DMS53 treated with DMSO at 0.1 percent for 48 hours (cell line): Measurements from ENCODE around the gene EP400.

Experiments
- DNase-seq: peaks from one replicate; lab custom pipeline; 2025; ENCODE audit not compliant: unreplicated experiment; lab: John Stamatoyannopoulos, UW

EP400 gene

GRCh38 chr12:131927110-131928079 is 22.3 kb upstream of the EP400 start:
- DNase-seq, result no peak

- no peak for DNase-seq
Measured at GRCh38 chr12:131928080-131928710, 21.5 kb upstream of the EP400 start.

- DNase-seq, result peak; percentile 87
Measured at GRCh38 chr12:131928711-131929580, 20.8 kb upstream of the EP400 start, which contains the start of gene PUS1. PUS1 (plus strand) TSS chr12:131929276; CDS start chr12:131929723, 447 bp downstream.

- DNase-seq, result no peak
Measured at GRCh38 chr12:131929581-131930456, 19.9 kb upstream of the EP400 start.

- DNase-seq, result no peak
Measured at GRCh38 chr12:131930510-131930909, 19.2 kb upstream of the EP400 start.

GRCh38 chr12:131933387-131933786 is 16.4 kb upstream of the EP400 start:
- no peak for DNase-seq

- DNase-seq, result no peak
Measured at GRCh38 chr12:131934535-131934934, 15.2 kb upstream of the EP400 start.

- no peak for DNase-seq
Measured at GRCh38 chr12:131938082-131938481, 11.7 kb upstream of the EP400 start.

GRCh38 chr12:131939007-131939406 is 10.7 kb upstream of the EP400 start:
- DNase-seq, result no peak

GRCh38 chr12:131940141-131940547 is 9.6 kb upstream of the EP400 start:
- no peak for DNase-seq

GRCh38 chr12:131941116-131941986 is 8.4 kb upstream of the EP400 start:
- no peak for DNase-seq

GRCh38 chr12:131941987-131942341 is 7.8 kb upstream of the EP400 start:
- no peak for DNase-seq

GRCh38 chr12:131942671-131943070 is 7.1 kb upstream of the EP400 start:
- no peak for DNase-seq

- no peak for DNase-seq
Measured at GRCh38 chr12:131943389-131943788, 6.4 kb upstream of the EP400 start.

- DNase-seq, result no peak
Measured at GRCh38 chr12:131943876-131944275, 5.9 kb upstream of the EP400 start.

- no peak for DNase-seq
Measured at GRCh38 chr12:131944601-131945251, 5.0 kb upstream of the EP400 start.

- no peak for DNase-seq
Measured at GRCh38 chr12:131946757-131947156, 3.0 kb upstream of the EP400 start.

GRCh38 chr12:131947482-131948027 is 2.2 kb upstream of the EP400 start:
- no peak for DNase-seq
